GM12892 (cell line): ENCODE measurements around the gene BRAT1.

ENCODE experiments used
- DNase-seq: peaks from one replicate; pipeline ENCODE4 v3.0.0; 2011; ENCODE audit not compliant: insufficient read length
- FAIRE-seq: peaks from 2 replicates; lab custom pipeline; 2011; peaks lifted over from hg19 to GRCh38; lab: Jason Lieb, UNC
- POLR2A ChIP-seq: IDR thresholded peaks from 2 replicates; pipeline ENCODE4 v1.6.1; 2011; ENCODE audit warnings: low read depth, low read length, control low read depth
- POLR2AphosphoS5 ChIP-seq: IDR thresholded peaks from 2 replicates; pipeline ENCODE4 v1.6.1; 2011; ENCODE audit warnings: low read depth, low read length, control low read depth
- TAF1 ChIP-seq: IDR thresholded peaks from 2 replicates; pipeline ENCODE4 v1.6.1; 2011; ENCODE audit warnings: low read depth, mild to moderate bottlenecking, control low read depth, low read length, borderline replicate concordance

The BRAT1 gene

GRCh38 chr7:2505401-2505800 is 49.9 kb downstream of the BRAT1 start:
- TF ChIP-seq TAF1, result no peak
- TF ChIP-seq POLR2AphosphoS5, result no peak
- TF ChIP-seq POLR2A, result no peak
- no peak for FAIRE-seq
- DNase-seq, result no peak

DNA sequence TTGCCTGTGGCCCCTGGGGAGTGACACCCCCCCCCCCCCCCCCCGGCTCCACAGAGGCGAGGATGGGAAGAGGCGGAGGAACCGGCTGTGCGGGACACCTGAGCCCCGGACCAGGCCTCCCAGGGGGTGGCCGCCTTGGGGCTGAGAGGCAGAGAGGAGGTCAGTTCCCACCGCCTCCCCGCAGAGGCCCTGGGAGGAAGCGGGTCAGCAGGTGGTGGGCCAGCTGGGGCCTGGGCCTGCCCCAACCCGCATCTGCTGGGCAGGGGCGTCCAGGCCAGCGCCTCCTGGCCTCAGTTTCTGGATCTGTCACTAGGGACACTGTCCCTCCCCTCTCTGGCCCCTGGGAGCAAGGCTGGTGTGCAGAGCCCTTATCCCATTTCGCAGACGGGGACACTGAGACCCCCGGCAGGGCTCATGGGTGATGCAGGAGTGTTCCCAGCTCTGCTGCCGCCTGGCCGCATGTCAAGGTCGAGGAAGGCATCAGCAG is 50.4 kb downstream of the BRAT1 start:
- FAIRE-seq, result no peak
- no peak for DNase-seq
- TF ChIP-seq POLR2A (no peak), TAF1 (no peak), POLR2AphosphoS5 (no peak)

DNA sequence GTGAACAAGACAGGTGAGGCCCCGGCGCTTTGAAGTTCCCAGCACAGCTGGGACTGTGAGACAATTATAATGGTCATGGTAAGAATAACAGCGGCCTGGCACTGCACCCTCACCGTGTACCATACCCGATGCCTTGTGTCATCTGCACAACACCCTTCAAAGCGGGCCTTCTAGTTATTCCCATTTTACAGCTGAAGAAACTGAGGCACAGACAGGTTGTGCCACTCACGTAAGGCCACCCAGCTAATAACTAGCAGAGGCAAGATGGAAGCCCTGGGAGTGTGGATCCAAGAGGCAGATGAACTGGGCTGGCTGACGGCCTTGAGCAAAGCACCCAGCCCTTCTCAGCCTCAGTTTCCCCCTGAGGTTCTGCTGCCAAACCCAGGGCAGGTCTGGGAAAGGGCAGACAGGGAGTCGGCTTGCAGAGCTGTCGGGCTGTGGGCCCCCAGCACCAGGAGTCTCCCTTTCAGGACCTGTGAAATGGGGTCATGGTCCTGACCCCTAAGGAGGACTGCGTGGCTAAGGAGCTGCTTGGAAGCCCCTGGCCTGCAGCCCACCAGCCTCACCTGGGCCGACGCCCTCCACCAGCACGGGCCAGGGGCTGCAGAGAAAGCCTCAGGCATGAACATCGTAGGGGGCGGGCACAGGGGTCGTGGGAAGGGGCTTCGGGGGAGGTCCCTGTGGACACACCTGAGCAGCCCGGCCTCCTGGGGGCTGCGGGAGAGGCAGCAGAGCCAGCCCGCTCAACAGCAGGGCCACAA is 51.0 kb downstream of the BRAT1 start:
- DNase-seq, result no peak
- no peak for FAIRE-seq
- no peak for TF ChIP-seq POLR2A
- no peak for TF ChIP-seq POLR2AphosphoS5
- no peak for TF ChIP-seq TAF1

GRCh38 chr7:2503056-2503941 is 52.0 kb downstream of the BRAT1 start:
- DNase-seq (no peak), FAIRE-seq (no peak)
- no peak for TF ChIP-seq TAF1
- TF ChIP-seq POLR2A, result no peak
- TF ChIP-seq POLR2AphosphoS5, result no peak

DNA sequence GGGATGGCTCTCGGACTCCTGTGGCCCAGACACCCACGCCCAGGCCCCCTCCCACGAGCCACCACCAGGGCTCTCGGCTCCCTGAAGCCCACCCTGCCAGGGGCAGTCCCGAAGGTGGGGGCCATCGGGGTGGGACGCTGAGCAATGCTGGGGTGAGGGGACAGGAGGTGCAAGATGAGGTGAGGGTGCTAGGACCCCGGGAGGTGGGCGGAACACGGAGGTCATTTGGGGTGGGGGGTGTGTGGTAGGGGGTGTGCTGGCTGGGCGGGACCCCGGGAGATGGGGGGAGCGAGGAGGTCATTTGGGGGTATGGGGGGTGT is 52.7 kb downstream of the BRAT1 start:
- FAIRE-seq (no peak), DNase-seq (no peak)

DNA sequence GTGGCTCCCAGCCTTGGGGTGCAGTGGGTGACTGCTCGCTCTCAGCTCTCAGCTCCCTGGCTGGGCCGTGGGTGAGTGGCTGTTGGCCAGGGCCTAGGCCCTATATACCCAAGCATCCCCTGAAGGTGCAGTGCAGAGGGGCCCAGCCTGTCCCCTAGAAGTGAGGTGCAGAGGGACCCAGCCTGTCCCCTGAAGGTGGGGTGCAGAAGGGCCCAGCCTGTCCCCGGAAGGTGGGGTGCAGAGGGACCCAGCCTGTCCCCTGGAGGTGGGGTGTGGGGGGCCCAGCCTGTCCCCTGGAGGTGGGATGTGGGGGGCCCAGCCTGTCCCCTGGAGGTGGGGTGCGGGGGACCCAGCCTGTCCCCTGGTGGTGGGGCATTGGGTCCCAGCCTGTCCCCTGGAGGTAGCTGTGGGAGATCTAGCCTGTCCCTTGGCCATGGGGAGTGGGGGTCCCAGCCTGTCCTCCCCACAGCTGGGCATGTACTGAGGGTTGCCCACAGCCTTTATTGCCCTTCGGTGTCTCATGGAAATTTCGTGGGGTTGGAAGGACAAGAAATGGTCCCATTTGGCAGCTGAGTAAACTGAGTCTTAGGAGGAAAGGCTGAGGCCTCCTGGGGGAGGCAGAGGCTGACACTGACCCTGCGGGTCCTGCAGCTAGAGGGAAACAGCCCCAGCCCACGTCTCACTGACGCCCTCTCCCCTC is 53.2 kb downstream of the BRAT1 start:
- DNase-seq, result no peak
- no peak for TF ChIP-seq POLR2AphosphoS5
- no peak for TF ChIP-seq POLR2A
- TF ChIP-seq TAF1, result no peak
- FAIRE-seq, result no peak

More for the DNA sequence above, 52.7 kb downstream of the BRAT1 start:
- TF ChIP-seq TAF1 (no peak), POLR2A (no peak), POLR2AphosphoS5 (no peak)

DNA sequence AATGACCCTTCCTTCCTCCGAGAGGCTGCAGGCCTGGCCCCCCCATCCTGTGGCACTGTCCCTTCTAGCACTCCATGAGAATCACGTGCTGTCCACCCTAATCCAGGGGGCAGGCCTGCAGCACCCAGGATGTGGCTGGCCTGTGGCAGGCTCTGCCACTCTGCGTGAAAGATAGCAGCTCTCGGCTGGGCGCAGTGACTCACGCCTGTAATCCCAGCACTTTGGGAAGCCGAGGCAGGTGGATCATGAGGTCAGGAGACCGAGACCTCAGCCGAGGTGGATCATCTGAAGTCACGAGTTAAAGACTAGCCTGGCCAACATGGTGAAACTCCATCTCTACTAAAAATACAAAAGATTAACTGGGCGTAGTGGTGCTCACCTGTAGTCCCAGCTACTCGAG is 54.6 kb downstream of the BRAT1 start:
- no peak for FAIRE-seq
- no peak for DNase-seq
- TF ChIP-seq POLR2AphosphoS5 (no peak), TAF1 (no peak), POLR2A (no peak)

DNA sequence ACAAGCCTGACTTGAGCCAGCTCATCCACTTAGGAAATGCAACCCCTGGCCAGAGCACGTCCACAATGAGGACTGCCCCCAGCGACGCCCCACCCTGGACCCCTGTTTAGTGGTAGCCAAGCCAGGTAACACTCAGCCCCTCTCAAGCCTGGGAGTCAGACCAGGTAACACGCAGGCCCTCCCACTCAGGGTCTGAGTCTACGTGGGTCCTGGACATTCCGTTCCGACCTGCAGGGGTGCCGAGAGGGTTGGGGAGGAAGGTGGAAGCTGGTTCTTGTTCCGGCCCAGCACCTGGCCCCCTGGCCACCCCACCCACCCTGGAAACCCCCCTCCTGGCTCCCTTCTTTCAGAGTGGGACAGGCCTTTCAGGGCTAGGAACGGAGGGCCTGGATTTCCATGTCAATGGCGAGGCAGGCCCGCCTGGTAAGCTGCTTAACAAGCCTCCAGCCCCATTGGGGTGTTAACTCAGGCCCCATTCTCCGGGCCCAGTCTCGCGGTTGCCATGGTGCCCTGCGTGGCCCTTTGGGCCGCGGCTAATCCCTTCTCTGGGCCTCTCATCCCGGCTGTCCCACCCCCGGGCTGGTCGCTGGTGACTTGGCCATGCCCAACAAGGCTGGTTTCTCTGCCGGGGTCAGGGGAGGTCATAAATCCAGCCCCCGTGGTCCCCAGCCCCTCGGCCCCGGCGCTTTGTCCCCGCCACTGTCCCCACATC is 55.4 kb downstream of the BRAT1 start:
- TF ChIP-seq POLR2AphosphoS5 (no peak), POLR2A (no peak), TAF1 (no peak)
- FAIRE-seq (no peak), DNase-seq (no peak)

- TF ChIP-seq POLR2A (no peak), TAF1 (no peak), POLR2AphosphoS5 (no peak)
- no peak for FAIRE-seq
- DNase-seq, result no peak
Observed at GRCh38 chr7:2499181-2499580, 56.1 kb downstream of the BRAT1 start.

GRCh38 chr7:2498708-2499107 is 56.6 kb downstream of the BRAT1 start:
- DNase-seq, result no peak
- TF ChIP-seq TAF1 (no peak), POLR2A (no peak), POLR2AphosphoS5 (no peak)
- no peak for FAIRE-seq

- DNase-seq (no peak), FAIRE-seq (no peak)
- no peak for TF ChIP-seq POLR2AphosphoS5
- no peak for TF ChIP-seq TAF1
- TF ChIP-seq POLR2A, result no peak
Observed at GRCh38 chr7:2497500-2498336, 57.6 kb downstream of the BRAT1 start.
